Activated CD8-positive, alpha-beta memory T cell treated with anti-CD3 and anti-CD28 coated beads, Interleukin-2, amount 50 U/mL, for 24 hours (primary cell): ENCODE data around the gene PLD1.

Source experiments
- DNase-seq: peaks from one replicate; pipeline ENCODE4 v3.0.0-alpha.2; 2020; ENCODE audit errors: extremely low read depth

Gene PLD1

GRCh38 chr3:171838218-171838720, 28.0 kb upstream of the PLD1 start:
- no peak for DNase-seq

DNA sequence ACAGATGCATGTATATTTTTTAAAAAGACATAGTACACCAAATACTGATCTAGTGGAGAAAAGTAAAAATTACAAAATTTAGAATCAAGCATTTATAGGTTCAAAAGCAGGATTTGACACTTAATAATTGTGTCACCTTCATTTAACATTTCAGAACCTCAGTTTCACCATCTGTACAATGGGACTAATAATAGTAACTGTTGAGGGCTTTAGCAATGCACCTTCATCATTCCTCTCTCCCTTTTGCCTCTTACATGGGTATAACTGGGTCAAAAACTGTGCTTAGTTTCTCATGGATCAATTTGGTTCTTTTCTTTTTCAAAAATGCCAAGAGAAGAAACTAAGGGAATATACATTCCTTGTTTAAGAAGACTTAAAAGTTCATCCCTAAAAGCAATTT, 27.4 kb upstream of the PLD1 start:
- DNase-seq: no peak

GRCh38 chr3:171836855-171837254, 26.6 kb upstream of the PLD1 start:
- no peak for DNase-seq

- no peak for DNase-seq
Observed at GRCh38 chr3:171835613-171836012, 25.3 kb upstream of the PLD1 start.

- DNase-seq: no peak
Observed at GRCh38 chr3:171835116-171835515, 24.8 kb upstream of the PLD1 start.

GRCh38 chr3:171834461-171834801, 24.1 kb upstream of the PLD1 start:
- DNase-seq: no peak

GRCh38 chr3:171833789-171834460, 23.6 kb upstream of the PLD1 start:
- no peak for DNase-seq

DNA sequence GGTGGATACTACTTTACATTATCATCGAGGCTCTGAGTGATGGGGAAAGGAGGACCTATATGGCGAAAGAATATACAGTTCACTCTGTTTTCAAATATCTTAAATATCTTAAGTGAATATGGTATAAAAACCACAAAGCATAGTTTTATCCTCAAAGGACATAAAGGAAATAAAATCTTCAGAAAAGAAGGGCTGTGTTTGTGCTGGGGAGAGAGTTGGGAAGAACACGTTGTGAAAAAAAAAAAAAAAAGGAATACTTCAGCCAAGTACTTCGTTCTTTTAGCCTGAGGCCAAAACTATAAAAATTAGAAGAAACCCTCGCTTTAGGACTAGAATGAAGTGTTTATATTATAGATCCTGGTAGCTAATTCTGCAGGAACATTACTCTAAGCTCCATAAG, 22.7 kb upstream of the PLD1 start:
- DNase-seq: no peak

GRCh38 chr3:171831936-171832335, 21.7 kb upstream of the PLD1 start:
- no peak for DNase-seq

- DNase-seq: no peak
Observed at GRCh38 chr3:171830518-171830875, 20.2 kb upstream of the PLD1 start.

DNA sequence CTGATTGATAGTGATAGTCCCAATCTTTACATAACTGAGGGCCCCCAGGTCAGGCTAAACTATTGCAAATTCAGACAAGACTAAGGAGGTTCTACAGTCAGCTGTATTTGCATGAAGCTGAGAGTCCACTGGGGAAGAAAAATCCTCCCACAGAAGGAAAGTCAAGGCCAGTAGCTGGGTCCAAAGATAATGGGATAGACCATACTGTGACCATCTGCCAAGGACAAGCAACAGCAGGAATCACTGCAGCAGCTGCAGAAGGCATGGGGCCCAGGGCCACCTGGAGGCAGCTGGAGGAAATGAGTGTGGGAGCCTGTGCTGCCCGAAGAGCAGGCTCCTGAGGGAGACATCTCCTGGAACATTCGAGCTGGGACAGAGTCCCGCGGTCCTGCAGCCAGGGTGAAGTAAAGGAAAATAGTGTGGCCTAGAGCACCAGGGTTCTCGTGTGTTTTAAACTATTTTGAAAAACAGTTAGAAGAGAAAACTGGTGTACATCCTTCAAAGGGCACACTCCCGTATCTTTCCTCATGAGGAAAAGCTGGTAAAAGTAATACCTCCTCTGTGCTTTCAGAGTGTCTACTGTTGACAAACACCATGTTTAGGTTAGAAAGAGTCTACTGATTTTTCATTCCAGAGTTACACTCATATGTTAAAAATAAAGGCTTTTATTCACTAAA, 19.7 kb upstream of the PLD1 start:
- no peak for DNase-seq

DNA sequence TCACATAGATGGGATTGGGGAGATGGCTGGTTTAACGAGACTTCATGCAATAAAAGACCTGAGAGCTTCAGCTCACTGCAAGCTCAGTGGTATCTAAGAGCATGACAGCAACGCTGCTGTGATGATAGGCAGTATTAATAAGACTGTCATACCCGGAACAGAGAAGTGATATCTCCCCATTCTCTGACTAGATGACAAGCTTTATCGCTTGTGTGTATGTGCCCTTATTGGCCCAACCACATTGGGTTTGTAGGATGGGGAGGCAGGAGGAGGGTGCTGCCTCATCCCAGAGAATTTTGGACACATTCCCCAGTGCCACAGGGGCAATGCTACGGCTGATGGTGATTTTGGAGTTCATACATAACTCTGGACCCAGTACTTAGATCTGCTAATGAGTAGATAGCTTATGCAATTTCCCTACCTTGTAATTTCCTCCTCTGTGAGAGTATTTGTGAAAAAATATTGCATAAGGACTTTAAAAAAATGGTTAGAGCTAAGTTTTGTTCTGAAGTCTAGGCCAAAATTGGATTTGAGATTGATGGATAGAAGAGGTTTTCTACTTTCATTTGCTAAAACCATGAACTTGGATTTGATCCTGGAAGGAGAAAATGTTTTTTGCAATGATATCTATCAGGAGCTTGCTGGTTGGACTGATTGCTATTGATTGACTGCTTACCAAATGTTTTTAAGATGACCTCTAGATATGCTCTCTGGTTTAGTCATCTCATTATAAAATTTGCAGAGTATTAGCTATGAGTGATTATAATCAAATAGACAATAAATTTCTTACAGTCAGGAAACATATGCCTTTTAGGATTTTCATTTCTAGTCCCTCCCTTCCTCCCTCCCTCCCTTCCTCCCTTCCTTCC, 18.9 kb upstream of the PLD1 start:
- DNase-seq: no peak

GRCh38 chr3:171827836-171828458, 17.7 kb upstream of the PLD1 start:
- DNase-seq: no peak

GRCh38 chr3:171827385-171827784, 17.1 kb upstream of the PLD1 start:
- DNase-seq: no peak

DNA sequence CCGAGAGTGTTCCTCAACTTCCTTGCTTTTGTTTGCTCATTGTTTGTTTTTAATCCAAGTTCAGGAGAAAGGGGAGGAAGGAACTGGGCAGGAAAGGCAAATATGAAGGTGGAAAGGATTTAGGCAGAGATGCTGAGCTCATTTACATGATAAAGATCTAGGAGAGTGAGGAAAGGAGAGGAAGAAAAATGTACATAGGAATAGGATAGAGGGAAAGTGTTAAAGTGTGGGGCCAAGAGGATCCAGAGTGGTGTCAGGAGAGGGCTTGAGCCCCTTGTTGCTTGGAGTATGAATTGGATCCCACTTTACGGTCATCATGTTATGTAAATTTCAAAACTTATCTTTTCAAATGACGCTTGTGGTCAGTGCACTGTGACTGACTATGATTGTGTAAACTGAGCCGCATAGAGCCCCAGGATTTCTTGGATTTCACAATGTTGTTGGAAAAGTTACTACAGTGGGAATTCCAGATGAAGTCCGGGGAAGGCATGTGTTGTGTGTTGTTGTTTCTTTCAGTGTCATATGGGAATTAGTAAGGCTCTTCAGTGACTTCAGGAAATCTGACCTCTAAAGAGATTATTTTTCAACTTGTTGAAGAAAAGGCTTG, 15.0 kb upstream of the PLD1 start:
- no peak for DNase-seq

DNA sequence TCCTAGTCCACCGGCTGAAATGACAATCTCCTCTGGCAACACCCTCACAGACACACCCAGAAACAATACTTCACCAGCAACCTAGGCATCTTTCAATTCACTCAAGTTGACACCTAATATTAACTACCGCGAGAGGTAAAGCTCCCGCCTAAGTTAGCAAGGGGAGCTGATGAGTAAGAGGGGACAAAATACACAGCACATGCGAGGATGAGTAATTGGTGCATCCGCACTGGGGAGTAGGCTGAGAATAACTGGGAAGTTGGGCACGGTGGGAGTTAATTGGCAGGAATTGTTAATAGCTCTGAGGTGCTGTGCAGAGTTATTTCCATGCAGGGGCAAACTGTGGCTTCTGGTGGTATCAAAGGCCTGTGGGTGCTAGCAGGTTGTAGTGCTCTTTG, 14.5 kb upstream of the PLD1 start:
- DNase-seq: no peak

GRCh38 chr3:171824116-171824515, 13.8 kb upstream of the PLD1 start:
- DNase-seq: no peak

GRCh38 chr3:171822431-171823106, 12.3 kb upstream of the PLD1 start:
- no peak for DNase-seq

- no peak for DNase-seq
Observed at GRCh38 chr3:171821778-171822358, 11.6 kb upstream of the PLD1 start.

- DNase-seq: no peak
Observed at GRCh38 chr3:171821044-171821443, 10.8 kb upstream of the PLD1 start.
